Activated naive CD8-positive, alpha-beta T cell treated with anti-CD3 and anti-CD28 coated beads, Interleukin-2, amount 50 U/mL, for 16 hours (primary cell): ENCODE results near the gene RBM47.

ENCODE experiments used
- DNase-seq: peaks from one replicate; pipeline ENCODE4 v3.0.0-alpha.2; 2020; ENCODE audit warnings: low read depth, low spot score

The RBM47 gene

GRCh38 chr4:40626183-40626990 lies 3.3 kb downstream of the RBM47 start:
- no peak for DNase-seq

GRCh38 chr4:40623707-40624106 lies 6.0 kb downstream of the RBM47 start:
- no peak for DNase-seq

GRCh38 chr4:40622913-40623312 lies 6.8 kb downstream of the RBM47 start:
- DNase-seq, result no peak

- DNase-seq, result no peak
These were observed 7.8 kb downstream of the RBM47 start for GRCh38 chr4:40621592-40622512.

GRCh38 chr4:40621229-40621591 lies 8.5 kb downstream of the RBM47 start:
- DNase-seq, result no peak

GRCh38 chr4:40619600-40619999 lies 10.1 kb downstream of the RBM47 start:
- no peak for DNase-seq

GRCh38 chr4:40617872-40618271 lies 11.8 kb downstream of the RBM47 start:
- DNase-seq, result no peak

- DNase-seq, result no peak
These were observed 15.6 kb downstream of the RBM47 start for GRCh38 chr4:40614031-40614430.

- DNase-seq, result no peak
These were observed 16.2 kb downstream of the RBM47 start for GRCh38 chr4:40613456-40613855.

GRCh38 chr4:40612831-40613230 lies 16.8 kb downstream of the RBM47 start:
- DNase-seq, result no peak

GRCh38 chr4:40612283-40612682 lies 17.4 kb downstream of the RBM47 start:
- no peak for DNase-seq

- no peak for DNase-seq
These were observed 21.0 kb downstream of the RBM47 start for GRCh38 chr4:40608628-40609027.

GRCh38 chr4:40607221-40607620 lies 22.4 kb downstream of the RBM47 start:
- DNase-seq, result no peak

- no peak for DNase-seq
These were observed 23.4 kb downstream of the RBM47 start for GRCh38 chr4:40606239-40606767.

- no peak for DNase-seq
These were observed 26.4 kb downstream of the RBM47 start for GRCh38 chr4:40603281-40603680.

- DNase-seq, result no peak
These were observed 28.0 kb downstream of the RBM47 start for GRCh38 chr4:40601641-40602040.

GRCh38 chr4:40600850-40601249 lies 28.8 kb downstream of the RBM47 start:
- DNase-seq, result no peak

- no peak for DNase-seq
These were observed 30.2 kb downstream of the RBM47 start for GRCh38 chr4:40599431-40599830.

GRCh38 chr4:40596522-40596921 lies 33.1 kb downstream of the RBM47 start:
- no peak for DNase-seq

- no peak for DNase-seq
These were observed 33.7 kb downstream of the RBM47 start for GRCh38 chr4:40595981-40596380.

GRCh38 chr4:40594261-40595178 lies 35.1 kb downstream of the RBM47 start:
- DNase-seq, result no peak
